NT2/D1 (cell line): Measurements from ENCODE around the gene CDS1.

Experiments used
- SUZ12 ChIP-seq: IDR thresholded peaks from 2 replicates; pipeline ENCODE4 v1.6.1; 2011; ENCODE audit not compliant: insufficient read length, insufficient read depth; ENCODE audit errors: extremely low read depth
- YY1 ChIP-seq: IDR thresholded peaks from 2 replicates; pipeline ENCODE4 v1.6.1; 2011; ENCODE audit not compliant: insufficient read length, insufficient read depth
- ZNF274 ChIP-seq: IDR thresholded peaks from 2 replicates; pipeline ENCODE4 v1.6.1; 2011; ENCODE audit warnings: mild to moderate bottlenecking, low read depth, low read length

- TF ChIP-seq ZNF274 (no peak), YY1 (no peak), SUZ12 (no peak)
These were observed 4.2 kb upstream of the CDS1 start for GRCh38 chr4:84578540-84579402.
